ENCODE data around the gene KLHL35.

DNA sequence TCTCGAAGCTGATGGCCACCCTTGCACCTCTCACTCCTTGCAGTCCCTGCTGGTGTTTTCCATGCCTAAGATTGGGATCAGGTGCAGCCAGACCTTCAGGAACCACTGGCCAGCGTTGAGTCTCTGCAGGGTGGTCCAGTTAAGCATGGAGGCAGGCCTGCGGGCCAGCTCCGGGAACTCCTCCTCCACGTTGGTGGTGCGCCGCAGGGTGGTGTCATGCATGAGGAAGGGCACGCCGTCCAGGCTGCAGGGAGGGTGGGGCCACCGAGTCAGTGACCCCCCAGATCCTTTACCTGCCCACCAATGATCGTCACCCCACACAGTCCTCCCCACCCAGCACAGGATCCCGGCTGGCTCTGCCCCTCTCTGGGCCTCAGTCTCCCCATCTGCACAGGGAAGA is 10.0 kb upstream of the KLHL35 start:
- TF ChIP-seq YY1 (IDR thresholded peaks at IDR 0.05; ENCODE audit: insufficient read depth, insufficient read length) (no peak), SUZ12 (IDR thresholded peaks at IDR 0.05; ENCODE audit: extremely low read depth, insufficient read depth, insufficient read length) (no peak)

Measured in NT2/D1 (cell line).